Ectodermal cell (in vitro differentiated cells): ENCODE measurements around the gene COL27A1.
A peak's percentile ranks its signal among the peaks of the same experiment; 100 is the strongest.

Source experiments
- H3K27ac ChIP-seq: 2 replicates; pipeline ENCODE4 v1.7.0; 2013; ENCODE audit warnings: mild to moderate bottlenecking, low read depth, low read length; ENCODE audit not compliant: insufficient read depth, poor library complexity, severe bottlenecking
- H3K27me3 ChIP-seq: 2 replicates; pipeline ENCODE4 v1.7.0; 2013; ENCODE audit warnings: mild to moderate bottlenecking, low read length; ENCODE audit not compliant: insufficient read depth, control insufficient read depth, poor library complexity, severe bottlenecking
- H3K36me3 ChIP-seq: one replicate; pipeline ENCODE4 v1.7.0; 2013; ENCODE audit warnings: low read length; ENCODE audit not compliant: control insufficient read depth, insufficient read depth
- H3K4me1 ChIP-seq: one replicate; pipeline ENCODE4 v1.7.0; 2013; ENCODE audit warnings: low read length; ENCODE audit not compliant: control insufficient read depth, insufficient read depth
- H3K4me3 ChIP-seq: 2 replicates; pipeline ENCODE4 v1.7.0; 2013; ENCODE audit warnings: low read depth, low read length, control low read depth; ENCODE audit not compliant: insufficient read depth
- H3K9me3 ChIP-seq: 2 replicates; pipeline ENCODE4 v1.7.0; 2013; ENCODE audit warnings: mild to moderate bottlenecking, low read length, moderate library complexity; ENCODE audit not compliant: control insufficient read depth
- WGBS, 2 experiments: methylation state at CpG; one replicate each; pipeline ENCODE4 v1.1.7; 2013; ENCODE audit warnings: missing lambda C conversion rate in 2 of 2; 5-methylcytosine and 5-hydroxymethylcytosine counted together

The COL27A1 gene

DNA sequence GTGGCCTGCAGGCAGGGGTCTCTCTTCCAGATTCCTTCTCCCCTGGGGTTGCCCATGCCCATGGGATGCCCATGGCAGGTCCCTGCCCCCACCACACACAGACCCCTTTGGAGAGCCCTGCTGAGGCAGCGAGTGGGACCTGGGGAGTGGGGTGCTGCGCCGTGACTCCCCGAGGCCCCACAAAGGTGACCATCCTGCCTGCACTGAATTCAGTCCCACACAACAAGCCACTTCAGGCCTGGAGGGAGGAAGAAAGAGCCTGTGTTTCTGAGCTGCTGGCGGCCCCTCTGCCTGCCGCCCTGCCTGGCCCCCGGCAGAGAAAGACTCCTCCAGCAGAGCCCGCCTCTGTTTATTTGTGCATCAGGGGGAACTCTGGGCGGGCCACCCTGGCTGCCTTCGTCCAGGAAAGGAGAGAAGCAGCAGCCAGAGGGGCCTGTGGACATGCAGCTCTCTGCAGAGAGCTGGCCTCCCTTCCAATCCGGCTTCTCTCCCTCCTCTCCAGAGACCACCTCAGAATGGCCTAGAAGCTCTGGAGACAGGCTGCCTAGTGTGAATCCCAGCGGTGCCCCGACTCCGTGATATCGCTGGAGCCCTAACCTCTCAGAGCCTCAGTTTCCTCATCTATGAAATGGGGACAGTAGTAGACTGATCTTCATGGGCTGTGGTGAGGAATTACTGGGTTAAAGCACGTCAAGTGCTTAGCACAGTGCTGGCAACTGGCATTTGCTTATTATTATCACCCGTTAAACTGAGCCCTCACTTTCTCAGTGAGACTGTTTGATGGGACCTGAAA lies 72.9 kb downstream of the COL27A1 start:
- WGBS, 2 experiments, result 61 to 65% methylated on average over 17 of the region's 17 CpGs
- H3K4me3 ChIP-seq, result no peak overlapping the region
- H3K27me3 ChIP-seq, result no peaks in the 10 kb centered on the region
- H3K27ac ChIP-seq, result no peak overlapping the region
- H3K36me3 ChIP-seq, result no peaks in the 10 kb centered on the region
- no peaks in the 10 kb centered on the region for H3K9me3 ChIP-seq
- H3K4me1 ChIP-seq, result peaks cover 52% of the 10 kb centered on the region

- Histone ChIP-seq H3K9me3 (no peaks in the 10 kb centered on the region), H3K27me3 (no peaks in the 10 kb centered on the region), H3K36me3 (no peaks in the 10 kb centered on the region), H3K4me3 (no peak overlapping the region), H3K4me1 (peaks cover 49% of the 10 kb centered on the region), H3K27ac (peak overlapping the region; percentile 74)
- WGBS, 2 experiments, result 10 to 18% methylated on average over 6 of the region's 6 CpGs
Observed at GRCh38 chr9:114229295-114229694, 74.0 kb downstream of the COL27A1 start.

DNA sequence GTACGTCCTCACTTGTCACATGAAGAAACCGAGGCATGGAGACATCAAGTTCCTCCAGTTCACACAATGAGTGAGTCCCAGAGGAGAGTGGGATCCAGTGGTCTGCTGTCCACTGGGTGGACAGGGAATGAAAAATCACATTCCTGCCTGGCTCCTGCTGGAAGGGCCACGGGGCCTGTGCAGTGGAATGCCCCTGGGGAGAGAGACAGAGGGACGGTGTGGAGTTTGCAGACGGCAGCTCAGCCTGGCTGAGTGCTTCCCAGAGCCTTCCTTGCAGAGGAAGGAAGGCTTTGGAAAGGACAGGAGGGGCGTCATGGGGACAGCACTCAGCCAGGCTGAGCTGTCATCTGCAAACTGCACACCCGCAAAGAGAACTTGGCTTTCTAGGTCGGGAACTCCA lies 74.7 kb downstream of the COL27A1 start:
- H3K27me3 ChIP-seq, result no peaks in the 10 kb centered on the region
- H3K4me3 ChIP-seq, result no peak overlapping the region
- H3K36me3 ChIP-seq, result no peaks in the 10 kb centered on the region
- WGBS, 2 experiments, result 66 to 74% methylated on average over 8 of the region's 8 CpGs
- H3K27ac ChIP-seq, result no peak overlapping the region
- no peaks in the 10 kb centered on the region for H3K9me3 ChIP-seq
- H3K4me1 ChIP-seq, result peaks cover 47% of the 10 kb centered on the region

- Histone ChIP-seq H3K27me3 (no peaks in the 10 kb centered on the region), H3K36me3 (no peaks in the 10 kb centered on the region), H3K9me3 (no peaks in the 10 kb centered on the region), H3K4me1 (peaks cover 44% of the 10 kb centered on the region), H3K4me3 (no peak overlapping the region), H3K27ac (no peak overlapping the region)
- 89 to 94% methylated on average over 6 of the region's 6 CpGs for WGBS, 2 experiments
Observed at GRCh38 chr9:114231273-114231672, 75.9 kb downstream of the COL27A1 start.

GRCh38 chr9:114231719-114232449 lies 76.5 kb downstream of the COL27A1 start:
- Histone ChIP-seq H3K9me3 (no peaks in the 10 kb centered on the region), H3K4me3 (no peak overlapping the region), H3K4me1 (peaks cover 44% of the 10 kb centered on the region), H3K27ac (no peak overlapping the region), H3K27me3 (no peaks in the 10 kb centered on the region), H3K36me3 (no peaks in the 10 kb centered on the region)
- WGBS, 2 experiments, result 83 to 86% methylated on average over 12 of the region's 12 CpGs

DNA sequence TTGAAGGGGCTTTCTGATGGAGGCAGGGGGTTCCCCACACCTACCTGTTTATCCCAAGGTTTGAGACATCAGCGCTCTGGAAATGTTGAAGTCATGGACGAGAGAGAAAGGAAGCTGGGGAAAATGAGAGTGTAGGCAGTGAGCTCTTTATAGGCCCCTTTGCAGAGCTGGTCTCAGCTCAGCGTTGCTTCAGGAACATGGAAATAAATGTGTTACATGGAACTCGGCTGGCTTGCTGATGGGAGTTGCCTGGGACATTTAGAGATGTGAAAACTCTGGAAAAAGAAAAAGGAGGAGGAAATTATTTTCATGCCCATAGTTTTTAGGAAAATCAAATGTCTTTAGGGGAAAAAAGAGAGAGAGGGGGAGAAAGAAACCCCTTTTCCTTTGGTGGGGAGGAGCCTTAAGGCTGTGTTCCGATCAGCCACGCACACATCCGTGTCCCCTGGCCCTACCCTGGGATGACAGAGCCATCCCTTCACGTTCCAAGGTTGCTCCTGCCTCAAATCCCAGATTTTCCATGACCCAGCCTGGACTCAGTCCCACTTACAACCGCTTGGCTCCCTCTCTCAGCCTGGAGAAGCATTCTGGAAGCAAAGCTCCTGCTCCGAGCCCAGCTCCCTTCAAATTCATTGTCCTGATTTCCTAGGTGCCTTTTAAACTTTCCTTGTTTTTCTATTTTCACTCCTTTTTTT lies 78.3 kb downstream of the COL27A1 start:
- H3K27ac ChIP-seq, result no peak overlapping the region
- H3K4me3 ChIP-seq, result no peak overlapping the region
- 85 to 90% methylated on average over 10 of the region's 10 CpGs for WGBS, 2 experiments
- peaks cover 35% of the 10 kb centered on the region for H3K4me1 ChIP-seq
- no peaks in the 10 kb centered on the region for H3K36me3 ChIP-seq
- H3K9me3 ChIP-seq, result no peaks in the 10 kb centered on the region
- H3K27me3 ChIP-seq, result no peaks in the 10 kb centered on the region

GRCh38 chr9:114235033-114235661 lies 79.8 kb downstream of the COL27A1 start:
- Histone ChIP-seq H3K4me1 (peaks cover 23% of the 10 kb centered on the region), H3K9me3 (no peaks in the 10 kb centered on the region), H3K27me3 (no peaks in the 10 kb centered on the region), H3K36me3 (no peaks in the 10 kb centered on the region), H3K27ac (no peak overlapping the region), H3K4me3 (no peak overlapping the region)
- 63 to 64% methylated on average over 16 of the region's 16 CpGs for WGBS, 2 experiments

- H3K4me3 ChIP-seq, result no peak overlapping the region
- no peaks in the 10 kb centered on the region for H3K9me3 ChIP-seq
- no peak overlapping the region for H3K27ac ChIP-seq
- 84 to 86% methylated on average over 12 of the region's 12 CpGs for WGBS, 2 experiments
- no peaks in the 10 kb centered on the region for H3K36me3 ChIP-seq
- H3K27me3 ChIP-seq, result no peaks in the 10 kb centered on the region
- H3K4me1 ChIP-seq, result peaks cover 10% of the 10 kb centered on the region
Observed at GRCh38 chr9:114236391-114237138, 81.2 kb downstream of the COL27A1 start.

DNA sequence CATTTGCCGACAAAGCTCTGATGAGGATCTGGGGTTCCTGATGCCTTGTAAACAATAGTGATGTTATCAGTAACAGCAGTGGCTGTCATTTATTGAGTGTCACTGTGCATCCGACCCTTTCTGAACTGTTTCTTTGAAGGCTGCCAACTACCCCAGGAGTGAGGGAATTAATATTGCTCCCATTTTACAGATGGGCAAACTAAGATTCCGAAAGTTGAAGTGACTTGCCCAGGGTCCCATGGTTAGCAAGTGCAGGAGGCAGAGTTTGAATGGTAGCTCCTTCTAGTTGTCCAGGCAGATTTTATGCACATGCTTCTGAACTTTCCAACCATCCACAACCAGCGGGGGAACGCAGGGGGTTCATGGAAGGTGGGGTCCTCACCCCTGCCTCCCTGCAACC lies 81.9 kb downstream of the COL27A1 start:
- Histone ChIP-seq H3K27me3 (no peaks in the 10 kb centered on the region), H3K9me3 (no peaks in the 10 kb centered on the region), H3K4me1 (peaks cover 6% of the 10 kb centered on the region), H3K36me3 (no peaks in the 10 kb centered on the region), H3K4me3 (no peak overlapping the region), H3K27ac (no peak overlapping the region)
- 94 to 96% methylated on average over 5 of the region's 5 CpGs for WGBS, 2 experiments
